ENCODE data around the gene CD70.
A peak's percentile ranks its signal among the peaks of the same experiment; 100 is the strongest.

CD70 gene

GRCh38 chr19:6589711-6590257, 1.2 kb downstream of the CD70 start:
- Histone ChIP-seq H3K27ac (replicated peaks) (no peak overlapping the region), H3K27me3 (ENCODE audit: insufficient read depth, poor library complexity, severe bottlenecking) (peaks cover 22% of the 10 kb centered on the region), H3K4me3 (replicated peaks; ENCODE audit: insufficient read depth, low read length) (no peak overlapping the region)
- DNase-seq (ENCODE audit: low read depth in 1 of 2, low spot score in 1 of 2), result no peak
- TF ChIP-seq GABPA (IDR thresholded peaks at IDR 0.05; ENCODE audit: low read depth), result no peak
- TF ChIP-seq SPI1 (IDR thresholded peaks at IDR 0.05; ENCODE audit: borderline replicate concordance, low read depth), result no peak
- TF ChIP-seq REST (IDR thresholded peaks at IDR 0.05; ENCODE audit: insufficient replicate concordance, low read depth), result no peak
- no peak for TF ChIP-seq CTCF (IDR thresholded peaks at IDR 0.05; ENCODE audit: insufficient read depth, low read length)
- TF ChIP-seq POLR2AphosphoS5 (IDR thresholded peaks at IDR 0.05; ENCODE audit: low read depth), result no peak

DNA sequence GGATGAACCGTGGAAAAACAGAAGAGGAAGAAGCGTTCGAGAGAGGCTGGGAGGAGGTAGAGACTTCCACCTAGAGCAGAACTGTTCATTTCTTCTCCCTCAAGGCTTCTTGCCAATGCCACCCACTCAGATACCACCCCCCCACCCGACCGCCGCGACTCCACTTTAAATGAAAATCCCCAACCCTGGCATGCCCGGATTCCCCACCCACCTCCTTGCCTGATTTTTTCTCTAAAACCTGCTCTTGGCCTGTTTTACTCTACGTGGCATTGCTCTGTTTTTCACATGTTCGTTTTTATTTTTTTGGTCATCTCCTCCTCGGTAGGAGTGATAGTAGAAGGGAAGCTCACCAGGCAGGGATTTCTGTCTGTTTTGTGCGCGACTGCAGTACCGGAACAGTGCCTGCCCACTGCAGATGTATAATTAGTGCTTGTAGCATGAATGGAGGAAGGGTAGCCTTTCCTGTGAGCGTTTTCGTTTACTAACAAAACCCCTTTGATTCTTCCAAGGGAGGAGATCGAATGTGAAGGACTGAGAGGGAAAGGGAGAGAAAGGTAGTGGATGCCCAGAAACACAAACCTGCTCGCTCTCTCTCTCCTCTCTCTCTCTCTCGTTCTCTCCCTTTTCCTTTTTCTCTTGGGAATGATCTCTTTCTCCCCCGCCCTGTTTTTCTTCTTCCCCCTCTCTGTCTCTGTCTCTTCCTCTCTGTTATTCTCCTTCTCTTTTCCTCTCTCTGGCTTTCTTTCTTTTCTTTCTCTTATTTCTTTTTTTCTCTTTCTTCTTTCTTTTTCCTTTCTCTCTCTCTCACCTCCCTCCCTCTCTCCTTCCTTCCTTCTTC, 2.2 kb downstream of the CD70 start:
- Histone ChIP-seq H3K27me3 (ENCODE audit: insufficient read depth, poor library complexity, severe bottlenecking) (peaks cover 22% of the 10 kb centered on the region), H3K4me3 (replicated peaks; ENCODE audit: insufficient read depth, low read length) (no peak overlapping the region), H3K27ac (replicated peaks) (no peak overlapping the region)
- no peak for TF ChIP-seq CTCF (IDR thresholded peaks at IDR 0.05; ENCODE audit: insufficient read depth, low read length)
- 0 out of 2 replicates have a peak, but pooled peaks have one; percentile 6 for TF ChIP-seq SPI1 (IDR thresholded peaks at IDR 0.05; ENCODE audit: borderline replicate concordance, low read depth)
- peak in 1 of 2 experiments; percentile 58 for DNase-seq (ENCODE audit: low read depth in 1 of 2, low spot score in 1 of 2)

DNA sequence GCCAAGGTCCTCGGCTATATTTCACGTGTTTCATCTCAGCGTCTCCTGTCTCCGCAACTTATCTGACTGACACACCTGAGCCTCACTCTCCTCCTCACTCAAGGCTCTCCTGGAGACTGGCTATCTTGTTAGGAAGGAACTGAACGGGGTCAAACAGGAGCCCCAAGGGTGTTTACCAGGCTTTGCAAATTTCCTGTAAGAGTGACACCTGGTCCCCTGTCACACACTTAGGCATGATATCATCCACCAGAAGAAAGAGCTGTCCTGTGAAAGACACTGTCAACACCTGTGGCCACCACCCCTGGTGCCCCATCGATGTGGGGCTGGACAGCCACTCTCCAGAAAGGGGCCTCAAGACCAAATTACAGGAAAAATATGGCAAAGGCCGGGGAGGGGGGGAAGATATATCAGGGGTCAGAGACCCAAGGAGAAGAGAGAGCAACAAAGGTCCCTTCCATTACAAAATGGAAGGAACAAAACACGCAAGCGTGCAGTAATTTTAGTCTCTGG, 2.9 kb downstream of the CD70 start:
- DNase-seq (ENCODE audit: low read depth in 1 of 2, low spot score in 1 of 2), result no peak
- TF ChIP-seq SPI1 (IDR thresholded peaks at IDR 0.05; ENCODE audit: borderline replicate concordance, low read depth) (no peak), CTCF (IDR thresholded peaks at IDR 0.05; ENCODE audit: insufficient read depth, low read length) (no peak), GABPA (IDR thresholded peaks at IDR 0.05; ENCODE audit: low read depth) (no peak), REST (IDR thresholded peaks at IDR 0.05; ENCODE audit: insufficient replicate concordance, low read depth) (no peak), POLR2AphosphoS5 (IDR thresholded peaks at IDR 0.05; ENCODE audit: low read depth) (no peak)
- H3K27ac ChIP-seq (replicated peaks), result no peak overlapping the region
- peaks cover 22% of the 10 kb centered on the region for H3K27me3 ChIP-seq (ENCODE audit: insufficient read depth, poor library complexity, severe bottlenecking)
- no peak overlapping the region for H3K4me3 ChIP-seq (replicated peaks; ENCODE audit: insufficient read depth, low read length)
